Measurements from ENCODE around the gene ITIH4. TPM values are rescaled to one million over a fixed set of nuclear protein-coding genes. Genes with fewer than 3 reads are reported as not detected.

The ITIH4 gene
- total RNA-seq, 2 donors from 2014 or later = 4.9 to 5.5 TPM

- no peak for TF ChIP-seq CTCF (IDR thresholded peaks at IDR 0.05)
- TF ChIP-seq POLR2AphosphoS5 (IDR thresholded peaks at IDR 0.05) = no peak
- TF ChIP-seq POLR2A (IDR thresholded peaks at IDR 0.05) = no peak
- WGBS = 68% methylated on average over 9 of the region's 9 CpGs
- H3K27me3 ChIP-seq (replicated peaks; ENCODE audit: insufficient read depth) = no peaks in the 10 kb centered on the region
- no peak for DNase-seq (ENCODE audit: low spot score)
- intact Hi-C loops (cut with DNase I) = no loop called here
- no peaks in the 10 kb centered on the region for H3K4me1 ChIP-seq (replicated peaks)
- no peak overlapping the region for H3K27ac ChIP-seq
- H3K36me3 ChIP-seq = no peaks in the 10 kb centered on the region
- H3K4me3 ChIP-seq = no peak overlapping the region
- no peaks in the 10 kb centered on the region for H3K9me3 ChIP-seq
Observed at GRCh38 chr3:52871761-52872160, 41.3 kb upstream of the ITIH4 start.

GRCh38 chr3:52870471-52870870 is 40.0 kb upstream of the ITIH4 start:
- Histone ChIP-seq H3K27ac (no peak overlapping the region), H3K4me1 (replicated peaks) (no peaks in the 10 kb centered on the region), H3K36me3 (no peaks in the 10 kb centered on the region), H3K27me3 (replicated peaks; ENCODE audit: insufficient read depth) (no peaks in the 10 kb centered on the region), H3K9me3 (no peaks in the 10 kb centered on the region), H3K4me3 (no peak overlapping the region)
- 97% methylated on average over 10 of the region's 10 CpGs for WGBS
- no peak for DNase-seq (ENCODE audit: low spot score)
- intact Hi-C loops (cut with DNase I) = no loop called here
- TF ChIP-seq POLR2A (IDR thresholded peaks at IDR 0.05) (no peak), CTCF (IDR thresholded peaks at IDR 0.05) (no peak), POLR2AphosphoS5 (IDR thresholded peaks at IDR 0.05) (no peak)

GRCh38 chr3:52866427-52866826 is 36.0 kb upstream of the ITIH4 start:
- H3K36me3 ChIP-seq = no peaks in the 10 kb centered on the region
- WGBS = 84% methylated on average over 12 of the region's 12 CpGs
- H3K27ac ChIP-seq = no peak overlapping the region
- no peaks in the 10 kb centered on the region for H3K27me3 ChIP-seq (replicated peaks; ENCODE audit: insufficient read depth)
- H3K9me3 ChIP-seq = no peaks in the 10 kb centered on the region
- intact Hi-C loops (cut with DNase I) = no loop called here
- H3K4me3 ChIP-seq = no peak overlapping the region
- H3K4me1 ChIP-seq (replicated peaks) = no peaks in the 10 kb centered on the region
- no peak for DNase-seq (ENCODE audit: low spot score)
- TF ChIP-seq POLR2A (IDR thresholded peaks at IDR 0.05) (no peak), CTCF (IDR thresholded peaks at IDR 0.05) (no peak), POLR2AphosphoS5 (IDR thresholded peaks at IDR 0.05) (no peak)

GRCh38 chr3:52865994-52866393 is 35.5 kb upstream of the ITIH4 start:
- Histone ChIP-seq H3K36me3 (no peaks in the 10 kb centered on the region), H3K27me3 (replicated peaks; ENCODE audit: insufficient read depth) (no peaks in the 10 kb centered on the region), H3K4me3 (no peak overlapping the region), H3K27ac (no peak overlapping the region), H3K4me1 (replicated peaks) (no peaks in the 10 kb centered on the region), H3K9me3 (no peaks in the 10 kb centered on the region)
- intact Hi-C loops (cut with DNase I) = no loop called here
- TF ChIP-seq CTCF (IDR thresholded peaks at IDR 0.05) (no peak), POLR2A (IDR thresholded peaks at IDR 0.05) (no peak), POLR2AphosphoS5 (IDR thresholded peaks at IDR 0.05) (no peak)
- DNase-seq (ENCODE audit: low spot score) = no peak
- 89% methylated on average over 13 of the region's 13 CpGs for WGBS

- Histone ChIP-seq H3K27me3 (replicated peaks; ENCODE audit: insufficient read depth) (no peaks in the 10 kb centered on the region), H3K4me1 (replicated peaks) (no peaks in the 10 kb centered on the region), H3K27ac (no peak overlapping the region), H3K9me3 (no peaks in the 10 kb centered on the region), H3K4me3 (no peak overlapping the region), H3K36me3 (no peaks in the 10 kb centered on the region)
- intact Hi-C loops (cut with DNase I) = no loop called here
- DNase-seq (ENCODE audit: low spot score) = no peak
- TF ChIP-seq CTCF (IDR thresholded peaks at IDR 0.05) = no peak
- no peak for TF ChIP-seq POLR2A (IDR thresholded peaks at IDR 0.05)
- no peak for TF ChIP-seq POLR2AphosphoS5 (IDR thresholded peaks at IDR 0.05)
- 79% methylated on average over 8 of the region's 8 CpGs for WGBS
Observed at GRCh38 chr3:52860424-52860768, 29.9 kb upstream of the ITIH4 start.
